GM18909 (cell line): ENCODE data around the gene POLR1A.
"Not testable (repeated sequence)": the region's sequence is repeated elsewhere in the genome, so short reads cannot be mapped to it uniquely, and the experiment has no call there.

Experiments
- ATAC-seq: cut with Tn5 transposase; IDR thresholded peaks from one replicate; pipeline ENCODE4 v1.9.1; 2021; ENCODE audit warnings: mild to moderate bottlenecking; ENCODE audit not compliant: unreplicated experiment, poor library complexity

Gene POLR1A

DNA sequence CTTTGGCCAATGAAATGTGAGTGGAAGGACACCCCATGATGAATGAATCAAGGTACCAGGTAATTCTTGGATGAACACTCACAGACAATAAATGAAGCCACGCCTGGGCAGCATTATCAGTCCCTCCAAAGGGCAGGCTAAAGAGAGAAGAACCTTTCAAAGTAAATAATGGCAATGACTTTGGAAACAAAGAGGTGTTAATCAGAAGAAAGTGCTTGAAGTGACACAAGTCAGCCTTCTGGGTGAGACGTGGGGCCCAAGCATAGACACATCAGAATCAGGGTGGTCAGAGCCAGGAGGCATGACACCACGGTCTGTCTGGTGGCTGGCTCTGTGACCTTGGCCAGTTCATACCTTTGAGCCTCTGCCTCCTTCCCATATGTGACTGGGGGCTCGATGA, 103.3 kb downstream of the POLR1A start:
- no peak for ATAC-seq

- ATAC-seq: no peak
Observed at GRCh38 chr2:86001326-86001725, 104.4 kb downstream of the POLR1A start.

GRCh38 chr2:86000938-86001312, 104.8 kb downstream of the POLR1A start:
- no peak for ATAC-seq

- no peak for ATAC-seq
Observed at GRCh38 chr2:86000131-86000937, 105.4 kb downstream of the POLR1A start.

DNA sequence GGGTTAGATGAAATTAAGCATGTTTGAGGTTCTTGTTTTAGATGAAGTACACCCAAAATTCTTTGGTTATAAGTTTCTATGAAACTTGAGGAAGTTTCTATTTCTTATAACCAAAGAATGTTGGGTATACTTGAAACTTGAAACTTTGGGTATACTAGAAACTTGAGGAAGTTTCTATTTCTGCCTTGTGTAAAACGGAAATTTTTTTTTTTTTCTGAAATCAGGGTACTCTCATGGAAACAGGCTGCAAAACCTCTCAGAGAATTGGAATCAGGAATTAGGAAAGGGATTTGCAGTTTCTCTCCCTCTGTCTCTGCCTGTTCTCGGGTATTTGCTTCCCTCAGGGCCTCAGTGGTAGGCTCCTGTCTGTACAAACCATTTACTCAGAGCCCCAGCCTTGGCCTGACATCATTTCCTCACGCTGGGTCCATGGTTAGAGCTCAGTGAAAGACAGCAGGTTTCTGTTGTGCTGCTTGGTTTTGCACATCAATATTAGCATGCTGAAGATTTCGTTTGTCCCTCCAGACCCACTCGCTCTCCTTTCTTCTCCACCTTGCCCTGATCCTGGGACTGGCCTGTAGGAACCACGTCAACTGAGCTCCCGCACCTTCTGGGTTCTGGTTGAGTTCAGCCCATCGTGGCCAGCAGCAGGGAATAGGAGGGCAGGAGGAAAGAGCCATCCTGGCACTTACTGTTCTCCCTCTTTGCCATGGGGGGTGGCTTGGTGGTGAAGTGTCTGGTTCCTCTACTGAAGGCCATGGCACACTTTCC, 106.4 kb downstream of the POLR1A start:
- ATAC-seq: peak; percentile 83

- ATAC-seq: no peak
Observed at GRCh38 chr2:85998071-85998991, 107.4 kb downstream of the POLR1A start.

- ATAC-seq: no peak
Observed at GRCh38 chr2:85997017-85997970, 108.4 kb downstream of the POLR1A start.

DNA sequence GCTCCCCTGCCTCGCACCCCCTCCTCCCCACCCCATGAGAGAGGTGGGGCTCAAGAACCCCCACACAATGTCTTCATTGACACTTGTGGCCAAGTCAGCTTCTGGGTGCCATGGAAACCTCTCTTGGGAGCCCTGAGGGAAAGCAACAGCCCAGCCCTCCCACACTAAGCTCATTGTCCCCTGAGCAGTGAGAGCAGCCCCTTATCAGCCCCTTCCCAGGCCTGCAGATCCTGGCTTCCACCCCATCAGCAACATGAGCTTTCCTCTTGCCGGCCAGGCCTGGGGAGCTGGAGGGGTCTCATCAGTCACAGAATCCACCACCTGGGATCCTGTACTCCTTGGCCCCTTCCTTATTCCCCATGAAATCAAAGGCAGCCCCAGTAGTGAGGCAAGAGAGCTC, 109.1 kb downstream of the POLR1A start:
- no peak for ATAC-seq

GRCh38 chr2:85995648-85996529, 109.8 kb downstream of the POLR1A start:
- ATAC-seq: no peak

GRCh38 chr2:85994897-85995647, 110.6 kb downstream of the POLR1A start:
- no peak for ATAC-seq

- ATAC-seq: peak; percentile 21
Observed at GRCh38 chr2:85994421-85994777, 111.3 kb downstream of the POLR1A start.

DNA sequence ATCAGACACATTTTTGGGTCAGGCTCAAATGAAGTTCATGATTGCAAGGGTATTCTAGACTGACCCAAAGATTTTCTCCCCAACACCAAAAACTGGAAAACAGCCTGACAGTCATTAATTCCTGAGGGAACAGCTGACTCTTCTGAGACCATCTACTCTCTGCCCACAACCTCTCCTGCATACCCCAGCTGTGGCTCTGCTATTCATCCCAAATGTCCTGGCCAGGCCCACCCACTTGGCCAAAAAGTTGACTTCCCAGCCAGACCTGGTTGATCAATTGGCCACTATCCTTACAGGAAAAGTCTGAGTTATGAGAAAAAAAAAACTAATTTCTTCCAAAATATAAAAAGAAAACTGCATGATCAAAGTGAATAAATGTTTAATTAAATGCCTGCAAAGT, 113.1 kb downstream of the POLR1A start:
- no peak for ATAC-seq

DNA sequence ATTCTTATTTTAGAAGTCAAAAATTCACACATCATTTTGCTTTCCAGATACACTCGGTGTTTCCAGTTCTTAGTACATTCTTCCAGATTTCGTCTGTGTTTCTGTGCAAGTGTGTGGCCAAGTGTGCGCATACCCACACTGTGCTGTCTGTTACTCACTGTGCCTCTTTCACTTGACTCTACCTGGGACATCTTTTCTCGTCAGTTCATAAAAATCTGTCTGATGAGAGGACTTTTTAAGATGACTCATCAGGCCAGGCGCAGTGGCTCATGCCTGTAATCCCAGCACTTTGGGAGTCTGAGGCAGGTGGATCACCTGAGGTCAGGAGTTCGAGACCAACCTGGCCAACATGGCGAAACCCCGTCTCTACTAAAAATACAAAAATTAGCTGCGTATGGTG, 113.6 kb downstream of the POLR1A start:
- not testable (repeated sequence) for ATAC-seq

DNA sequence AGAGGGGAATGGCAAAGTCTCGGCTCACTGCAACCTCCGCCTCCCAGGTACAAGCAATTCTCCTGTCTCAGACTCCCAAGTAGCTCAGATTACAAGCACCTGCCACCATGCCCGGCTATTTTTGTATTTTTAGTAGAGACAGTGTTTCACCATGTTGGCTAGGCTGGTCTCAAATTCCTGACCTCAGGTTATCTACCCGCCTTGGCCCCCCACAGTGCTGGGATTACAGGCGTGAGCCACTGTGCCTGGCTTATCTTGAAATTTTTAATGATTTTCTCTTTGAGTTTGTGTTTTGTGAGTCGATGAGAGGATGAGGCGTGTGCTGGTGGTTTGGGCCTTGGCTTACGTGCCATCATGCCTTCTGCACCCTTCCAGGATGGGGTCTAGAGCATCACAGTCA, 115.6 kb downstream of the POLR1A start:
- no peak for ATAC-seq

DNA sequence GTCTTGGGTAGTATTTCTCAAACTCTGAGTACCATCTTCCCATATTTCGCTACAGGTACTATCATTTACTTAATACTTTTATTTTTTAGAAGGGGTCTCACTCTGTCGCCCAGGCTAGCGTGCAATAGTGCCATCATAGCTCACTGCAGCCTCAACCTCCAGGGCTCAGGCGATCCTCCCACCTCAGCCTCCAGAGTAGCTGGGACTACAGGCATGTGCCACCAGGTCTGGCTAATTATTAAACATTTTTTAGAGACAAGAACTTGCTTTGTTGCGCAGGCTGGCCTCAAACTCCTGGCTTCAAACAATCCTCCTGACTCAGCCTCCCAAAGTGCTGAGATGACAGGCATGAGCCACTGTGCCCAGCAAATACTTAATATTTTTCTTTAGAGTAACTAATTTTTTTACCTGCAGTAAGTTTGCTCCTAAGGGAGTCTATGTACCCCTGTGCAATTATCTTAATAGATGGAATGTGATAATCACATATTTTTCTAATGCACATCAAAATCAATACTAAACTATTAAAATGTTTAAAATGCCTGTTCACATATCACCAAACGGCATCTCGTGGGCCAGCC, 116.3 kb downstream of the POLR1A start:
- no peak for ATAC-seq

DNA sequence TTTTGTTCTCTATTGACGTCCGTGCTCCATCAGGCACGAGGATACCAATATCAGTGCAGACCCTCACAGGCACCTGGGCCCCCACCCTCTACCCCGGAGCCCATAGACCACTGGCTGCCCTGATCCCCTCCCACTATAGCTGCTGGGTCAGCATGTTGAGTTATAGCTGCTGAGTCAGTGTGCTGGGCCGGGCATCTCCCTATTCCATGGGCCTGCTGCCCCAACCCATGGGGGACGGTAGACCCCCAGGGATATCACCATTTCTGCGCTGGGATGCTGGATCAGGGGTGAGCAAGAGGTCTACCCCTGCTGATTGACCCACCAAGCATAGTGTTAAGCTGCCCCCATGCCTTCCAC, 116.8 kb downstream of the POLR1A start:
- no peak for ATAC-seq

GRCh38 chr2:85988175-85988913, 117.3 kb downstream of the POLR1A start:
- no peak for ATAC-seq
